Measurements from ENCODE around the gene EFS. TPM values are rescaled to one million over a fixed set of nuclear protein-coding genes. Genes with fewer than 3 reads are reported as not detected.

EFS gene
- not detected in 2 replicates for total RNA-seq (2013; cell fraction: nucleolus; rRNA removed)
- not detected in 2 replicates for total RNA-seq (2014; rRNA removed)
- not detected in 2 replicates for total RNA-seq (2014; rRNA removed; fragmentation: Illumina TruSeq; extraction: Trizol)
- 0.08 TPM in 1 of 2 replicates, not detected in the other for total RNA-seq (2021)
- polyA plus RNA-seq (2011; ENCODE audit: low read depth) = not detected
- polyA plus RNA-seq (2011; rRNA removed) = not detected in 2 replicates
- polyA plus RNA-seq (2011; cell fraction: cytosol; rRNA removed) = not detected in 2 replicates
- polyA plus RNA-seq (2011; cell fraction: nucleus; rRNA removed) = not detected in 2 replicates
- not detected in 2 replicates for polyA plus RNA-seq (2012)
- not detected in 2 replicates for polyA plus RNA-seq (2014; fragmentation: Illumina TruSeq; extraction: Trizol)
- not detected for polyA plus RNA-seq (2014; fragmentation: Nextera tagmentation; extraction: Ambion mirVana)
- polyA plus RNA-seq (2014; rRNA removed) = not detected in 2 replicates
- polyA plus RNA-seq (2016; fragmentation: Nextera tagmentation; extraction: Ambion mirVana) = not detected
- polyA minus RNA-seq (2011; rRNA and poly(A)+ RNA removed) = not detected in 2 replicates
- polyA minus RNA-seq (2011; cell fraction: cytosol; rRNA and poly(A)+ RNA removed) = not detected in 2 replicates
- not detected in 2 replicates for polyA minus RNA-seq (2011; cell fraction: nucleus; rRNA and poly(A)+ RNA removed)
- percentile 8 among the genes with signal in this experiment for Bru-seq, nascent RNA
- not detected for BruChase-seq, experiment 1, labeled RNA remaining after a 6-hour chase
- percentile 18 among the genes with signal in this experiment for BruChase-seq, experiment 2, labeled RNA remaining after a 2-hour chase
- long read RNA-seq, experiment 1 = 0 reads
- long read RNA-seq, experiment 2 = 0 reads

GRCh38 chr14:23365036-23365731, at the start of gene EFS:
TSS of gene EFS (minus strand) at chr14:23365172. CDS start at chr14:23365025, 147 bp downstream.
- intact Hi-C loops (cut with micrococcal nuclease; ENCODE audit: unreplicated experiment) = no loop called here
- Histone ChIP-seq H3K27ac (ENCODE audit: control insufficient read depth, insufficient read depth) (no peak within 1 kb of the TSS), H3K27me3 (replicated peaks in 1 of 2; ENCODE audit: control insufficient read depth in 2 of 2, insufficient read depth in 2 of 2, low read length in 1 of 2) (peaks cover 0 to 8% of the 10 kb centered on the region in 2 experiments; a peak in 3 of 4 replicates), H3K4me1 (ENCODE audit: control insufficient read depth, insufficient read depth, low read length) (no peaks in the 10 kb centered on the region), H3K79me2 (ENCODE audit: control insufficient read depth, insufficient read depth, low read length) (no peaks in the 10 kb centered on the region), H3K36me3 (ENCODE audit: control insufficient read depth in 2 of 2, insufficient read depth in 2 of 2, low read length in 1 of 2) (no peaks in the 10 kb centered on the region), H2AFZ (ENCODE audit: control insufficient read depth, low read depth, low read length) (no peak within 1 kb of the TSS), H3K4me3 (no peak within 1 kb of the TSS), H3K9me3 (replicated peaks; ENCODE audit: control insufficient read depth, insufficient read depth, low read length) (no peaks in the 10 kb centered on the region), H3K9ac (ENCODE audit: control insufficient read depth, insufficient read depth, low read length) (no peak within 1 kb of the TSS), H4K20me1 (ENCODE audit: control insufficient read depth, insufficient read depth) (no peaks in the 10 kb centered on the region), H3K4me2 (ENCODE audit: control insufficient read depth, insufficient read depth) (no peak within 1 kb of the TSS)
- DNase-seq (ENCODE audit: low read depth, low spot score) (no peak), ATAC-seq (no peak), FAIRE-seq (no peak)
- no TSS peak for BruUV-seq (replicated peaks)
- POLR2A ChIA-PET = no interaction called here
- SMC1A ChIA-PET (ENCODE audit: uncharacterized antibody, unreplicated experiment) = no interaction called here
- WGBS (ENCODE audit: insufficient coverage, insufficient replicate concordance, low lambda C conversion rate, missing lambda C conversion rate) = 35% methylated on average over 65 of the region's 74 CpGs
- in situ Hi-C loops (cut with MboI) = no loop called here
- no peak for TF ChIP-seq BACH1 (IDR thresholded peaks at IDR 0.05; ENCODE audit: borderline replicate concordance)
- RAD21 ChIA-PET (ENCODE audit: unreplicated experiment) = no interaction called here
- CTCF ChIA-PET = no interaction called here

GRCh38 chr14:23414254-23414653, 49.3 kb upstream of the EFS start:
- RAD21 ChIA-PET (ENCODE audit: unreplicated experiment) = no interaction called here
- no peak overlapping the region for H3K9ac ChIP-seq (ENCODE audit: control insufficient read depth, insufficient read depth, low read length)
- no peaks in the 10 kb centered on the region for H3K36me3 ChIP-seq (ENCODE audit: control insufficient read depth in 2 of 2, insufficient read depth in 2 of 2, low read length in 1 of 2)
- H3K4me3 ChIP-seq = no peak overlapping the region
- no TSS peak for BruUV-seq (replicated peaks)
- in situ Hi-C loops (cut with MboI) (no loop called here), intact Hi-C loops (cut with micrococcal nuclease; ENCODE audit: unreplicated experiment) (no loop called here)
- no peaks in the 10 kb centered on the region for H4K20me1 ChIP-seq (ENCODE audit: control insufficient read depth, insufficient read depth)
- POLR2A ChIA-PET = no interaction called here
- no peaks in the 10 kb centered on the region; a peak in 2 of 4 replicates for H3K27me3 ChIP-seq (replicated peaks in 1 of 2; ENCODE audit: control insufficient read depth in 2 of 2, insufficient read depth in 2 of 2, low read length in 1 of 2)
- DNase-seq (ENCODE audit: low read depth, low spot score) = no peak
- SMC1A ChIA-PET (ENCODE audit: uncharacterized antibody, unreplicated experiment) = interaction anchor here (0.7 kb wide), 1 partner anchor 53 kb away, joined by 3 read pairs; no protein-coding TSS in a partner anchor
- H3K79me2 ChIP-seq (ENCODE audit: control insufficient read depth, insufficient read depth, low read length) = no peaks in the 10 kb centered on the region
- H3K27ac ChIP-seq (ENCODE audit: control insufficient read depth, insufficient read depth) = no peak overlapping the region
- no peak for ATAC-seq
- FAIRE-seq = no peak
- 2% methylated on average over 3 of the region's 3 CpGs for WGBS (ENCODE audit: insufficient coverage, insufficient replicate concordance, low lambda C conversion rate, missing lambda C conversion rate)
- no peak overlapping the region for H3K4me2 ChIP-seq (ENCODE audit: control insufficient read depth, insufficient read depth)
- no peak overlapping the region for H2AFZ ChIP-seq (ENCODE audit: control insufficient read depth, low read depth, low read length)
- CTCF ChIA-PET = interaction anchor here (1.0 kb wide), 1 partner anchor 54 kb away, joined by 3 read pairs; no protein-coding TSS in a partner anchor
- H3K4me1 ChIP-seq (ENCODE audit: control insufficient read depth, insufficient read depth, low read length) = no peaks in the 10 kb centered on the region
- no peaks in the 10 kb centered on the region for H3K9me3 ChIP-seq (replicated peaks; ENCODE audit: control insufficient read depth, insufficient read depth, low read length)
- TF ChIP-seq IRF3 (IDR thresholded peaks at IDR 0.05) = no peak
- TF ChIP-seq REST (IDR thresholded peaks at IDR 0.05; ENCODE audit: low read depth, low read length) = no peak
- no peak for TF ChIP-seq BMI1 (IDR thresholded peaks at IDR 0.05; ENCODE audit: borderline replicate concordance)
- no peak for TF ChIP-seq CBX5 (IDR thresholded peaks at IDR 0.05; ENCODE audit: low read depth)
- no peak for TF ChIP-seq IKZF2 (IDR thresholded peaks at IDR 0.05)
- TF ChIP-seq TCF7 (IDR thresholded peaks at IDR 0.05; ENCODE audit: borderline replicate concordance) = no peak
